CD4-positive, alpha-beta T cell treated with Interleukin-12 subunit alpha and Interleukin-12 subunit beta, for 1 hour (primary cell): Measurements from ENCODE around the gene PAX5.

Experiments
- DNase-seq: peaks from one replicate; pipeline ENCODE4 v3.0.0-alpha.2; 2020

The PAX5 gene

DNA sequence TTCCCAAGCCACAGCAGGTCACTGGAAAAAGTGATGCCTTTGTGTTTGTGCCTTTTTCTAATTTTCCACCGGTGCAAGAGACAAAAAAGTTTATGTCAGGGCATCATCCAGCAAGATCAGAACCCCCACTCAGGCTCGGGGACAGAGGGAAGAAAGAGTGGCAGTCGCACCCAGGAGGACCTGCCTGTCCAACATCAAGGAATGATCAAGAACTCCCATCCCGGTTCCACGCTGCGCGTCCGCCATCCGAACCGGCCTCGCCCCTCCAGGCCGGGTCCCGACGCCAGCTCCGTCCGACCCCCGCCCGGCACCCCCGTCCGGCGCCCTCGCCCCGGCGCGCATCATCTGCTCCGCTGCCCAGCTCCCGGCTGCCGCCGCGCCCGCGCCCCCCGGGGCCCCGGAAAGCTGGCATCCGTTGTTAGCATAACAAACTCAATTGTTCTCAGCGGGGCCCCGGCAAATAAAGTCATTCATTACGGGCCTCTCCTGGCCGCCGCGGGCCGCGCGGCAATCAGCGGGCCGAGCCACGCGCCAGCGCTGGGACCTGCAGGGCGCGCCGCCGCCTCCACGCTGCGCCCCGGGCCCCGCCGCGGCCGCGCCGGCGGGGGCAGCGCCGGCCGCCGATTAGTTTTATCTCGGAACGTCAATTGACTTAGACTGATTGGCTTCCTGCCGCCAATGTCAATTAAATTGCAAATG, 48.1 kb downstream of the PAX5 start:
- no peak for DNase-seq

DNA sequence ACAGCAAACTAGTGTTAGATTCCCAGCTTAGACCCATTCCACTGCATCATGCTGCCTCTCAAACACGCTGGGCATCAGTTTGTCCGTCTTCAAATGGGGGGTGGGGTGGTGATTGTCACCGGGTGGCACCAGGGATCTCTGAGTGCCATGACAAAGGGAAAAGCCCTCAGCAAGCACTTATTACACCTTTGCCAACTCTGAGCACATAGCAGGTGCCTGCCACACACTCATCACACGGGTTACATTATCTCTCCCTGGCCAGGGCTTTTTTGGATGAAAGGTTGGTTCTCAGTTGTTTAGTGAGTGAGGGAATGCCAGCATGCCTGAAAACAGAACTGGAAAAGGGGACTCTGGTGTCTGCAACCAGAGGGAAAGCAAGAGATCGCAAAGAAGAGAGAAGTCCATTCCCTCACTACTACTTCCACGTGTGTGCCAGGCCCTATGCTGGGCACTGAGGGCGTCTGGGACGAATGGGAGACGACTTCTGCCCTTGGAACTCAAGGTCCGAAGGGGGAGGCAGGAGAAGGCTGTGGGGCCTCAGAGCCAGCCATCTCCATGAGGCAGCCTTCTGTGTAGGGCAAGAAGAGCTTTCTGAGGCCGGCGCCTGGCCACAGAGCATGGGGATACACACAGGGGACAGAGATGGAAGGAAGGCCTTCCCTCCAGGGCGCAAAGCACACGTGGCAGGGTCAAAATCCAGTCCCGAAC, 48.9 kb downstream of the PAX5 start:
- no peak for DNase-seq

DNA sequence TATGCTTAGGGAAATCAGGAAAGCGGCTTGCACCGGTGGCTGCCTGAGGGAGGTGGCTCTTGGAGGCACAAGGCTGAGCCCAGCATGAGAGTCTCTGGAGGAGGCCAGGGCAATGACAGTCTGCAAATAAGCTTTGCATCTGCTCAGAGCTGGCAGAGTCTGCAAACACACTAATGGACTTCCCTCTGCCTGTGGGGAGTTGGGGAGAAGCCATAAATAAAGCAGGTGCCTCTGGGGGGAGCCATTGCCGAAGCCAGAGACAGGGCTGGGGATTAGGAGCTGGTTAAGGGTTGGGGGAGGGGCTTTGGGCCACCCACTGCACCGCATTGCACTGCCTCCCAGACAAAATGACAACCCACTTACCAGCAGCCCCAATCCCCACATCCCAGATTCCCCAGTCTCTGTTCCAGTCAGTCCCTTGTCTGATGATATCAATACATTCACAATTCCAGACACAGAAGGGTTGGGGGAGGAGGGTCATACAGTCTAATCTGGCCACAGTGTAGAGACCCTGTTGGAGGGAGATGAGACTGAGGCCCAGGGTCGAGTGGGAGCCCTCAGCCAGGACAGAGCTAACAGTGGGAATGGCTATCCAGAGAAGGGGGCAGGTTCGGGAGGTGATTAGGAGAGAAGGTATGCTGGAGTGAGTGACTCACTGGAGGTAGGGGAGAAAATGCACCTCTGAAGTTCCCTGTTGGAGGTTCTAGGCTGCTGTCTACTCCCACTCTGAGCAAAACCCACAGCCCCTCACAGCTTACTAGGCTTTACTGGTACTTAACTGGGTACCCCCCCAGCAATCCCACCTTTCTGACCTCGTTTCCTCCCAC, 53.7 kb downstream of the PAX5 start:
- no peak for DNase-seq

DNA sequence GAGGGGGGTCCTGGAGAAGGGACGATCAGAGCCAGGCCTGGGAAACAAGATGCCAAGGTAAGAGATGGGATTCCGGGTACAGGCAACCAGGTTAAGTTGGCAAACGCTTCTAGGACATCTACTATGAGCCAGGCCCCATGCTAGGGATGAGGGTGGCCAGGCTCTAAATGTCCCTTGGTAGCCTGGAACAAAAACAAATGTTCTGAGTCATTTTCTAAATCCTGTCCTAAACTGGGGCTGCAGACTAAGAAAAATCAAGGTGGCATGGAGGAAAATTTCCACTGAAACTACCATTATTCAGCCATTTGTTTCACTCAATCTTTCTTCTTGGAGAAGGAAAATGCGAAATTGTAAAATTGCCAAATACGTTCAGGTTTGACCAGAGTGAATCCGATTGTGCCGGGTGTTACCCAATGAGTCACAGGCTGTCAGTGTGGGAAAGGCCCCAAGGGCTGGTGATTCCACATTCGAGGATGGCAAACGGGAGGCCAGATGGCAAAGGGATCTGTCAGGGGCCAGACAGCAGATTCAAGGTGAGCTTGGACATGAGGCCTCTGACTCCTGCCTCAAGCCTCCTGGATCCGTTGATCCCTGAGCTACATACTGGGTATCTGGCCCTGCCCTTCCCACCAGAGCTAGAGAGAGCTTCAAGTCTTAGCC, 57.6 kb downstream of the PAX5 start:
- no peak for DNase-seq

DNA sequence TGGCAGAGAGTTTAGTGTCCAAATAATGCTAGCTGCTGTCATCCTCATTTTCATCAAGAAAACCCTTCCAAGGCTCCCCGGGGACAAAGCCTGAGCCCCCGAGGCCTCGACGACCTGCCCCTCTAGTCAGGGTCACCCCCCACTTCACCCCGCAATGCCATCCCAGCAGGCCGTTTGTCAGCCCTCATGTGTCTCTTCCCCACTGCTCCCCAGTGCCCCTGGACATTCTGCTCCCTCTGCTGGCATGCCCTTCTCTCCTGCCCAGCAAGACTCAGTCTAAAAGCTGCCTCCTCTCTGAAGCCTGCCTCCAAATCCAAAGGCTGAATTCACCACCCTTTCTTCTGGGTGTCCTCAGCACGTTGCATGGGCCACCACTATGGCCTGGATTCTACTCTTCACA, 59.3 kb downstream of the PAX5 start:
- DNase-seq, result no peak

DNA sequence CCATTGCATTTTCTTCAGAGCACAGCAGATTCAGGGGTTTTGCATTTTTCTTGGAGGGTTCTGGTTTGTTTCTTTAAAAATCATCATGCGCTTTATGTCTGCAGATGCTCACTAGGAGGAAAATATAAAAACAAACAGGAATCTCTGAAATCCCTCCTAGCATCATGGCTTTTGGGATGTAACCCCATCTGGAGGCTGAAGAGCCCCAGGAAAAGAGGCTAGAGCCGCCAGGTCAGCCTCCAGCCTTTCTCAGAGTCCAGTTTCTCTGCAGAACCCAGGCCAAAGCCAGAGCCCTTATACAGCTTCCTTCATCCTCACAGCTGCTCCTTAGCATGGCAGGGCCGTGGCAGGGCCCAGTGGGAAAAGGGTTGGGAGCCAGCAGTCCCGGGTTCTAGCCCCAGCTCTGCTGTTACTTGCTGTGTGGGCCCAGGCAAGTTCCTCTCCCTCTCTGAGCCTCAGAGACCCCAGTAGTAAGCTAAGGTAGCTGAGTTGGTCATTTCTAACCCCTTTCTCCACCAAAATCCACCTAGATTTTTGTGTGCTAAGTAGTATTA, 62.1 kb downstream of the PAX5 start:
- DNase-seq, result no peak

DNA sequence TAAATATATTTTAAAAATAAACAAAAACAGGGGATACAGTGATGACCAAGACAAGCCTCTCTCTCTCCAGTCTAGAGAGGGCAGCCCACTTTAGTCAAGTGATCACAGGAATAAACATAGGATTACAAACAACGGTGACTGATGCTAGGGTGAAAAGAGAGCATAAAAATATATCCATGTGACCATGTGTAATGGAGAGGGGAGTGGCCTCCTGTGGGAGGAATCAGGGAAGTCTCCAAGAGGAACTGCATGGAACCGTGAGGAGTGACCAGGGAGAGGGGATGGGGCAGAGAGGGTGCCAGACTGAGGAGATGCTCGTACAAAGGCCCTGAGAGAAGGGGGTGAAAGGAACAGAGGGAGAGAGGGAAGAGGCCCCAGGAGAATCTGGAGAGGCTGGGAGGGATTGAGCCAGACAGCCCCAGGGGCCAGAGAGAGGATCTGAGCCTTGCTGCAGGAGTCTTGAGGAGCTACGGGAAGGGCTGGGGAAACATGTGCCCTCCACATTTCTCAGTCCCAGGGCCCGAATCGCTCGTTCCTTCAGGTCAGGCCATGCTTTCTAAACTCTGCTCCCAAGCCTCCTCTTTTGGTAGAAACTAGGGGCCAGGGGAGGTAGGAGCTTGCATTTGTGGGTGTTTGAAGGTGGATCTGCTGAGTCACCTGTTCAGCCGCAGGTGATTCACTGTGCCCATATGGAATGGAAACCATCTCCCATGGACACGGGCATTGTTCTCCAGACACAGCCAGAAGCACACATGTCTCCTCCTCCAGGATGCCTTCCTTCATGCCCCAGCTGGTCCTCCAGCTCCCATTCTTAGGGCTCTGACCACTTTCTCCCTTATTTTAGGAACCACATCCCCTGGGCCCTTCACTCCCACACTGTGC, 63.8 kb downstream of the PAX5 start:
- no peak for DNase-seq

DNA sequence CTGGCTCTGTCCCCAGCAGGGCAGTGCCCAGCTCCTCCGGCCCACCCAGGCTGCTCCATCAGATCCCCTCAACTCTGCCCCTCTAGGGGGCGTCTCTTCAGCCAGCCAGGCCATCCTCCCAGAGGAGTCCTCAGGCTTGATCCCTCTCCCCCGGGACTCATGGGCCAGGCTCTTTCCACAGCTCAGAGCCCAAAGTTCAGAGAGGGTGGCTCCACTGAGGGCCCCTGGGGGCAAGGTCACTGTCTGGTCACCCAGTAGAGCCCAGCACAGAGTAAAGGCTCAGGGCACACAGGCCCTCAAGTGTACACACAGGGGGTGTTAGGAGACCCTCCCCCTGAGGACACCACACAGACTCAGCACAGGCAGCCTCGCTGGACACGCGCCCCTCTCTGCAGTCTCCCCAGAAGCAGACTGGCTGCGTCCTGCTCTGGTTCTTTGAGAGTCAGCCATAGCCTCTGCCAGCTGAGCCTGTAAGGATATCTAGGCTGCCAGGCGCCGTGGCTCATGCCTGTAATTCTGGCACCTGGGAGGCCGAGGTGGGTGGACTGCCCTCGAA, 64.8 kb downstream of the PAX5 start:
- no peak for DNase-seq

DNA sequence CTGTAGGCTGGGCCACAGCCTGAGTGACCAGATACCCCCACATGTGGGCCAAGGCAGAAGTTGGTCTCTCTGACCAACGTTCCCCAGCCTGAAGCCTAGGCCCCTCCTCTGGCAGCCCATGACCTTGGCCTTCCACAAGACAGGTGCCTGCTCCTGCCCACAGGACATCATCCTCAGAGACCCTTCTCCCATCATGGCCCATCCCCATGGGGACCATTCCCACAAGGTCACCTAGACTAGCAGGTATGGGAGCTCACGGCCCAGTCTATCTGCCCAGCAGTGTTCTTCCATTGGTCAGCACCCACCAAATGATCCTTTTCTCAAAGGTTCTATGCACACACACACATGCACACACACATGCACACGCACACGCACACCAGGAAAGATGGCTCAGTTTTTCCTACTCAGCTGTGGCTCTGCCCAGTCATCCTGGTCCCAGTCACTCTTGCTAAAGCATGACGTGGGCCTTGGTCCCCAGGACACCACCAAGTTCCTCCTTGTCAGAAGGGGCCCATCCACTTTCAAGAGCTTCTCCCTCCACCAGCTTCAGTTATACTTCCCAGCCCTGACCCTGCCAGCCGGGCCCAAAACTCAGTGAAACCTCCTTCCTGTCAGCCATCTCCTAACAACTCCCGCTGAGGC, 65.4 kb downstream of the PAX5 start:
- DNase-seq, result no peak

DNA sequence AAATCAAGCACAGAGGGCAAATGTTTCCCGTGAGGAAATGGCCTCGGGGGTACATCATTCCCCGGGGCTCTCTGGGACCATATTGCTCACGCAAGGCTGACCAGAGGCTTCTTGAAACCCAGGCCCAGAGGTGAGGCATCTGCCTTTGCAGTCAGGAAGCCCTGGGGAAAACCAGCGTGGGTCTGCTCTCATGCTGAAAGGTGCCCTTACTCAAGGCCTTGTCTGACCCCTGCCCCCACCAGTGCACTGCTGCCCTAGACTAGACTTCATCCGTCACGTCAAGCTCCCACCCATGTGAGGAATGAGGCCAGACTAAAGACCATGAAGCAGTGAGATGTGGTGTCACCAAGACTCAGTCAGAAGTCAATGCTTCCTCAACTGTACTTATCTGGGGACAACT, 66.1 kb downstream of the PAX5 start:
- DNase-seq, result no peak

DNA sequence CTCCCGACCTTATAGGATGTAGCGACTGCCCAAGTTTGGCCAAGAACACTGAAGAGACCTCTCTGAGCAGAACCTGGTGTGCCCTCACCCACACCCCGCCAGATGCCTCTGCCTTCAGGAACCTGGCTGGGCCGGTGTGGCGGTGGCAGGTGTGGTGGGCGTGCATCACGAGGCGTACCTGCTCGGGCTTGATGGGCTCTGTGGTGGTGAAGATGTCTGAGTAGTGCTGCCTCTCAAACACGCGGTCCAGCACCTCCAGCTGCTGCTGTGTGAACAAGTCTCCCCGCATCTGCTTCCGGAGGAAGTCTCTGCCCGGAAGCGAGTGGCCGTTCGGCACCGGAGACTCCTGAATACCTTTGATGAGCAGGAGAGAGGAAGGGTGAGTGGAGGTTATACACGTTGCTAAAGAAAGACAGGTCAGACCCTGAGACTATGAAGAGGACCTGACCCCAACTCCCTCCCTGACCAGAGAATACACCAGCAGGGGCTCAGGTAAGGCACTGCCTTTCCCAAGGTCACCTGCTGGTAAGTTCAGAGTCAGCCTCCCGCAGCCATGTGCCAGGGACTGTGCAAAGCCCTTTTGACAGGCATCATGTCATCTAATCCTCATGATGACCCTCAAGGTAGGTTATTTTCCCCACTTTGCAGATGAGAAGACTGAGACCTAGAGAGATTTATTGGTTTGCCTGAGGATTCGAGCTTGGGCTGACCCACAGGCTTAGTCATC, 67.5 kb downstream of the PAX5 start:
- DNase-seq, result no peak

DNA sequence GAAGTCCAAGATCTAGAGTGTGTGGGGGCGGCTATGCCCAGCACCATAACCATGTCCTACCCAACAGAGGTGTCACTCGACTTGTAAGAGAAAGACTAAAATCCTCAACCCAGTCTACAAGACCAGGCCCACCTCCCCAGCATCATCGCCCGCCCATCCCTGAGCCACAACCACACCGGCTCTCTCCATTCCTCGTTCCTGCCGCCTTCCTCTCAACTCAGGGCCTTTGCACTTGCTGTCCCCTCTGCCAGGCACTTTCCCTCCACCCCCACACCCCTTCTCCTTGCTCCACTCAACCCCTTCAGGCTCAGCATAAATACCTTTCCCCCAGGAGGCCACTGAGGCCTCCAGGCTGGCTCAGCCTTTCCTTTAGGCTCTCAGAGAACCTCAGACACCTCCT, 69.3 kb downstream of the PAX5 start:
- no peak for DNase-seq

DNA sequence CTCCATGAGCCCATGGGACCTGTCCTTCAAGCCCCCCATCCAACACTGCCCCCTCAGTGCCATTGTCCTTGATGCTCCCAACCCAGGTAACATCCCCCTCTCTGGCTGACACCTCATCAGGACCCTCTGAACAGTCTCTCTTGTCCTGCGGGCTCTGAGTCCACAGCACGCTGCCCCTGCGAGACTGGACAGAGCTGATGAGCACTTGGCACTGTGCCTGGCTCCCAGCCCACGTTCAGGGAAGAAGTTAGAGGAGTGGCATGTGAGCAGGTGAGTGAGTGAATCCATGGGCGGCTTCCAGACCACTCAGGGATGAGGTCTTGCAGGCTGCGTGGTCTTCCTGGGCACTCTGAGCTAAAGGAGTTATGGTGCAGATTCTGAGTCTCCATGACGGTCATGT, 70.7 kb downstream of the PAX5 start:
- no peak for DNase-seq

DNA sequence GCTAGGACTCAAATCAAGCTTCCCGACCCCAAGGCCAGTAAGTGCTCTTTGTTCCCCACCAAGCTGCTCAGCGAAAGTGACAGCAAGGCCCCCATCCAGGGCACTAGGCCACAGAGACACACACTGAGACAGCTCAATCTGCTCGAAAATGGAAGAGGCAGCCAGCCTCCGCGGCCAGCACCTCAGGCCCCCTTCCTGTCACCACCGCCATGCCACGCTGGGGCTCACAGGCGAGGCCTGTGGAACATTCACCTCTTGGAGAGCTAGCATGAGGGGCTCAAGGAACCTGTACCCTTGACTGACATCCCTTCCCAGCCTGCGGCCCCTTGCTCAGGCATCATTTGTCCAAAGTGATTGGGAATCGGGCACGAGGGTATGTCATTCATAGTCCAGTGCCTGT, 71.4 kb downstream of the PAX5 start:
- DNase-seq, result no peak

DNA sequence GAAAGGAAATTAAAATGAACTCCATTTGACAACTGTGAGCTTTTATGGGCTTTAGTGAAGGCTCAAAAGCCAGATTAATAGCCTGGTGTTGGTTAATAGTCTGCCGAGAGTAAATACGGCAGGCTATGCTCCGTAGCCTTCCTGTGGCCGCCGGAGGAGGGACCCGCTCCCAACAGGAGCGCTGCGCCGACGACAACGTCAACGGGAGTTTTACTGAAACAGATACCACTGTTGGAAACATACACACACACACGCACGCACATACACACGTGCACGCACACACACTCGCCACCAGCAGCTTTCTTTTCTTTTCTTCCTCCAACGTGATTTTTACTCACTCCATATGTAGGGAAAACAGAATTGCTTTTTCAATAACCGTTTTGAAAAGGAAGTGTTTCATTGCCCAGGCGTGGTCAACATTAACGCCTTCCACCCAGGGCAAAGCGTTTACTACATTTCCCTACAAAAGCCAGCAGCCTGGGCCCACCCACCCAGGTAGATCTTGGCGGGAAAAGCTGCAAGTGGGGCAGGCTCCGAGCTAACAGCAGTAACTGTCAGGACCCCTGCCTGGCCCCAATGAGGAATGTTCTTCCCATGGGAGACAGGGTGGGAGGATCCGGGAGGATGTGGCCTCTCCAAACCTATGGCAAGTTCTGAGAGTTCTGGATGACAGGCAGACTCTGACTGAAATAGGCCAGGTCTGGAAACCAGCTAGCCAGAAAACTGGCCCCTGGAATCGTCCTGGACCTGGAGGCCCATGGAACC, 72.3 kb downstream of the PAX5 start:
- DNase-seq, result no peak

DNA sequence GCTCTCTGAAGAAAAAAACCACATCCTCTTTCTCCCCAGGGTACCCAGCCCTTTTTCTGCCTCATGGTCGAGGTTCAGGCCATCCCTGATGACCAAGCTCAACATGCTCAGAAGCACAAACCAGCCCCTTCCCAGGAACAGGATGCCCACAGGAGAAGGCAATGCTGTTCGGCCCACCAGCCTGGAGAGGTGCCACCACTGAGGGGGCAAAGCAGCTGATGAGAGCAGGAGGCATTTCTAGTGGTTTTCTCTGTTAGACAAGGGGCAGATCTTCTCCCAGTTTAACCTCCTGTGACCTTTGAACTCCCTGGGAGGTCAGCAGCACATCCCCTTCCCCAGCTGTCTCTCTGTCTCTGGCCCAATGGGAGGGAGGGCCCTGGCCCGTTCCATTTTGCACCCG, 73.0 kb downstream of the PAX5 start:
- DNase-seq, result no peak

DNA sequence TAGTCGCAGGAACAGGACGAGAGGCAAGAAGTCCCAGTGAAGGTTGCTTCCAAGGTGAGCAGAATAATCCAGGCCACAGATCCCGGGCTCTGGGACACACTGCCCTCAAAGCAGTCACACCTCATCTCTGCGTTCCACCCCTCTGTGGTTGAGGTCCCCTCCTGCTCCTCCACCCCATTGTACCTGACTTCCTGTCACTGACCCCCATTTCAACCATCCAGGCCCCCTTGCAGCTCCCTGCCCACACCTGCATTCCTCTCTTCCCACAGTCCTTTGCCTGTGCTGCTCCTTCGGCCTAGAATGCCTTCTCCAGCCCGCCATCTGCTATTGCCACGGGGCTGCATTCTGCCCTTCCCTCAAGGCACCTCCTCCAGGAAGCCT, 73.5 kb downstream of the PAX5 start:
- DNase-seq, result no peak

DNA sequence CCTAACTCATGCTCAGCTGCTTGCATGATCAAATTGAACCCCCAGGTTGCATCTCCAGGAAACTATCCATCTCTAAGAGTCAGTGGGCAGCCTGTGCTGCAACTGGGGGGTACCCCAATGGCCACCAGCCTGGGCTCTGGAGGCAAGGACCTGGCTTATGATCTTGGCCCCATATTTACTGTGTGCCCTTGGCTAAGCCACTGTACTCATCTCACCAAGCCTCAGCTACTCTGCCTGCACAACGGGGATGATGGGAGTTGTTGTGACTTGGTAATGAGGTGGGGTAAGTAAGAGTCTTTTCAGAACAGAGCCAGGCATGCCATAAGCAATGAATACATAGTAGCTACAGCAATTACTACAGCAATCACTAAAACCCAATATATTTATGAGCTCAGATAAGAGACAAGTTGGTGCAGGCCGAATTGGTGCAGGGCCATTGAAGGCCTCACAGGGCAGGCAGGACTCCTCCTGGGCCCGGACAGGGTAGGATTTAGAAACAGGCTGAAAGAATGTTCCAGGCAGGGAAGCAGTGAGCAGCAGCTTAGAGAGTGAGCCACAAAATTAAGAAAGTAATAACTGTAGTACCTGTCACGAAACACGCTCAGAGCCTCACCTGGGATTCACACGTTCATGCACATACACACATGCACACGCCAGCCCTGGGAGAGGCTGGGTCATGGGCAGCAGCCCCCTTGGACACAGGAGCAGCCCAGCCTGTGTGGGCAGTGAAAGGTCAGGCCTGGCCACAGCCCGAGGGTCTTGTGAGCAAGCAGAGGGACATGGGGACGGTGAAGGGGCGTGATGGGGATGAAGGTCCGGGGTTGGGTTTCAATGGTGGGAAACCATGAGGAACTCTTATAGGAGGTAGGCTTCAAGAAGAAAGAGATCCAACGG, 74.1 kb downstream of the PAX5 start:
- DNase-seq, result no peak

DNA sequence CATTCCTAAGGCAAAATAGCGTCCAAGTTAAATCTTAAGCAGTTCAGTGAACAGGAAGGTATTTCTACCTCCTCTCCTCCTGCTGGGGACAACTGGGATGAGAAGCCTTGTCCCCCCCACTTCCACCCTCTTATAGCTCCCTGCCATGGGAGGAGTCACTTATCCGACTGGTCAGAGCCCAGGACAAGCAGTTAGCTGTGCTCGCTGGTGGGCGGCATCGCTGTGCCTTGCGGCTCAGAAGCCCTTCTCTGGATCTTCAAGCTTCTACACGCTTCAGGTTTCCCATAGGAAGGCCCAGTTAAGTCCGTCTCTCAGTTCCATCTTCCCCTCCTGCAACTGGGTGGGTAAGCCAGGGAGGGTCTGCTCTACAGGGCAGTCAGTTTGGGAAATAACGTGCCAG, 77.2 kb downstream of the PAX5 start:
- no peak for DNase-seq
